ENCODE data around the gene GBA3. TPM values are rescaled to one million over a fixed set of nuclear protein-coding genes. Genes with fewer than 3 reads are reported as not detected.

GBA3 gene
- total and polyA plus RNA-seq, 2 of the 8 experiments (the other 6 are each of a cell fraction or from before 2014, with no cell fraction given) = not detected

DNA sequence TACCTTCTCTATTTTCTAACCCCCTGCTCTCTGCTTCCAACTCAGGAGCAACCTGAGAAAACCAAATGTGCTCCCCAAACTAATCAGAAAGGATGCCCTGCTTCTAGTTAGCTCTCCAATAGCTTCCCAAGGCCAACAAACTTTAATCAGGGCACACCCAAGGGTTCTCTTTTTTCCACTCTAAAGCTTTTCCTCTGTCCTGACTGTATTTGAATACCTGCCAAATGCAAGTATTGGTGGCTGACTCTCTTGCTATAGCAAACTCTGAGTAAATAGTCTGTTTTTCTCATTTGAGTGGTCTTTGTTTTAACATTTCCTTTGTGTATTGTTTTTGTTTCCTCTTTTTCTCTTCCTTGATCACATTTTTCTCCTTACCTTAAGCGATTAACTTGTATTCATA is 52.5 kb downstream of the GBA3 start:
- no peak overlapping the region for H4K8ac ChIP-seq (ENCODE audit: extremely low read depth, insufficient read depth, low read length)
- no peaks in the 10 kb centered on the region for H3K36me3 ChIP-seq (ENCODE audit: control insufficient read depth in 2 of 4, insufficient read depth in 4 of 4, low read length in 3 of 4)
- no peaks in the 10 kb centered on the region for H3K9me3 ChIP-seq (ENCODE audit: insufficient read depth in 2 of 2, low read depth in 1 of 2, low read length in 1 of 2)
- CTCF ChIA-PET (ENCODE audit: partially characterized antibody) = interaction anchor here (0.6 to 1.2 kb wide), 2 partner anchors 14 to 600 kb away, joined by 3 read pairs; no protein-coding TSS in a partner anchor
- H3K18ac ChIP-seq (ENCODE audit: extremely low read depth, low read length) = no peak overlapping the region
- H3K9ac ChIP-seq (replicated peaks in 1 of 4; ENCODE audit: extremely low read depth in 1 of 4, low read depth in 3 of 4, low read length in 3 of 4) = no peak overlapping the region
- H3K4me3 ChIP-seq (ENCODE audit: extremely low read depth in 1 of 4, insufficient read depth in 2 of 4, low read depth in 3 of 4, low read length in 4 of 4) = no peak overlapping the region
- no peak overlapping the region for H2BK120ac ChIP-seq (replicated peaks; ENCODE audit: low read depth, low read length)
- H2AK5ac ChIP-seq (ENCODE audit: low read depth, low read length) = no peak overlapping the region
- no peak overlapping the region for H3K14ac ChIP-seq (ENCODE audit: insufficient read length)
- no peak overlapping the region for H3K56ac ChIP-seq (replicated peaks; ENCODE audit: insufficient read length, low read depth, low read length)
- no peaks in the 10 kb centered on the region for H3K79me2 ChIP-seq (ENCODE audit: control insufficient read depth in 1 of 2, insufficient read depth in 2 of 2, low read length in 2 of 2)
- no peak overlapping the region for H2BK15ac ChIP-seq (ENCODE audit: low read length)
- H2AFZ ChIP-seq (ENCODE audit: low read length) = no peak overlapping the region
- H3K23ac ChIP-seq (ENCODE audit: insufficient read length) = no peak overlapping the region
- no peak overlapping the region for H3K27ac ChIP-seq (ENCODE audit: low read depth, low read length)
- H3K4me2 ChIP-seq (ENCODE audit: insufficient read depth in 1 of 2, low read depth in 2 of 2, low read length in 2 of 2) = no peak overlapping the region
- FAIRE-seq = no peak
- DNase-seq (ENCODE audit: low read depth in 1 of 2, low spot score in 2 of 2) = no peak
- no peaks in the 10 kb centered on the region for H3K4me1 ChIP-seq (replicated peaks in 1 of 4; ENCODE audit: control insufficient read depth in 3 of 4, insufficient read depth in 4 of 4, low read length in 3 of 4)
- POLR2A ChIA-PET (ENCODE audit: partially characterized antibody) = no interaction called here
- H3K23me2 ChIP-seq (ENCODE audit: low read depth, low read length) = no peaks in the 10 kb centered on the region
- 79% methylated on average over 1 of the region's 1 CpG; no CpG with 5 or more reads in 1 of the 2 experiments for WGBS, 2 experiments (ENCODE audit: extremely low coverage in 1 of 2, insufficient coverage in 1 of 2, insufficient read length in 1 of 2, insufficient replicate concordance in 2 of 2, low coverage in 1 of 2, low lambda C conversion rate in 2 of 2, missing lambda C conversion rate in 1 of 2)
- H2BK20ac ChIP-seq (ENCODE audit: low read length) = no peak overlapping the region
- no peak overlapping the region for H3K4ac ChIP-seq (replicated peaks; ENCODE audit: insufficient read length, low read depth, low read length)
- H4K20me1 ChIP-seq (replicated peaks in 1 of 2; ENCODE audit: control insufficient read depth in 1 of 2, insufficient read depth in 2 of 2, low read length in 2 of 2) = peaks cover 0 to 1% of the 10 kb centered on the region in 2 experiments
- no peak overlapping the region for H4K5ac ChIP-seq (ENCODE audit: insufficient read length, low read depth, low read length)
- H4K91ac ChIP-seq (replicated peaks; ENCODE audit: insufficient read length, low read length) = no peak overlapping the region
- H3K27me3 ChIP-seq (replicated peaks in 1 of 4; ENCODE audit: control insufficient read depth in 3 of 4, extremely low read depth in 1 of 4, insufficient read depth in 3 of 4, low read length in 3 of 4) = no peaks in the 10 kb centered on the region
- H2BK5ac ChIP-seq (ENCODE audit: low read depth, low read length) = no peak overlapping the region
- H2BK12ac ChIP-seq (ENCODE audit: low read depth, low read length) = no peak overlapping the region
- no peaks in the 10 kb centered on the region for H3K79me1 ChIP-seq (ENCODE audit: low read depth, low read length)
- TF ChIP-seq CTBP2 (IDR thresholded peaks at IDR 0.05; ENCODE audit: borderline replicate concordance, insufficient read depth, insufficient read length, low read length) (no peak), RXRA (IDR thresholded peaks at IDR 0.05; ENCODE audit: insufficient read depth, low read depth, low read length) (no peak), EZH2 (IDR thresholded peaks at IDR 0.05; ENCODE audit: low read depth, low read length, severe bottlenecking) (no peak), PHF8 (conservative IDR thresholded peaks at IDR 0.05; ENCODE audit: low read depth, low read length) (no peak), BACH1 (IDR thresholded peaks at IDR 0.05; ENCODE audit: low read length) (no peak), NANOG (IDR thresholded peaks at IDR 0.05; ENCODE audit: insufficient read depth, low read depth, low read length, poor library complexity, severe bottlenecking) (no peak), TBP (IDR thresholded peaks at IDR 0.05; ENCODE audit: low read depth, low read length) (no peak), SUZ12 (IDR thresholded peaks at IDR 0.05; ENCODE audit: low read length) (no peak), RNF2 (IDR thresholded peaks at IDR 0.05; ENCODE audit: borderline replicate concordance, low read depth, low read length, missing control alignments, poor library complexity, severe bottlenecking) (no peak), HDAC2 (IDR thresholded peaks at IDR 0.05; ENCODE audit: borderline replicate concordance in 1 of 2, low read depth in 2 of 2, low read length in 2 of 2) (no peak), CBX5 (IDR thresholded peaks at IDR 0.05; ENCODE audit: low read depth, low read length) (no peak), BRCA1 (IDR thresholded peaks at IDR 0.05; ENCODE audit: low read depth, low read length) (no peak), POLR2A (IDR thresholded peaks at IDR 0.05; ENCODE audit: control extremely low read depth in 1 of 2, low read depth in 2 of 2, low read length in 2 of 2) (no peak), BCL11A (IDR thresholded peaks at IDR 0.05; ENCODE audit: low read depth in 2 of 2, low read length in 2 of 2) (no peak)
